HPDE6-E6E7 (cell line): ENCODE data around the gene NOL6.

ENCODE experiments used
- DNase-seq: peaks from one replicate; pipeline ENCODE4 v3.0.0; 2011; ENCODE audit warnings: missing footprints; ENCODE audit errors: extremely low spot score

NOL6 gene

GRCh38 chr9:33450621-33451146 is 23.0 kb downstream of the NOL6 start:
- no peak for DNase-seq

GRCh38 chr9:33449715-33450114 is 24.0 kb downstream of the NOL6 start:
- no peak for DNase-seq

- DNase-seq = no peak
These were observed 25.7 kb downstream of the NOL6 start for GRCh38 chr9:33447799-33448553.

GRCh38 chr9:33446946-33447798 is 26.6 kb downstream of the NOL6 start, which contains the start of gene AQP3:
TSS of gene AQP3 (minus strand) at chr9:33447593. CDS start at chr9:33447530, 63 bp downstream.
- no peak for DNase-seq

- no peak for DNase-seq
These were observed 27.3 kb downstream of the NOL6 start for GRCh38 chr9:33446240-33446945.

- DNase-seq = no peak
These were observed 28.1 kb downstream of the NOL6 start for GRCh38 chr9:33445389-33446239.

- no peak for DNase-seq
These were observed 30.1 kb downstream of the NOL6 start for GRCh38 chr9:33443464-33444154.

GRCh38 chr9:33443047-33443446 is 30.7 kb downstream of the NOL6 start:
- DNase-seq = no peak

- DNase-seq = no peak
These were observed 31.6 kb downstream of the NOL6 start for GRCh38 chr9:33442125-33442524.

GRCh38 chr9:33440609-33441008 is 33.1 kb downstream of the NOL6 start:
- no peak for DNase-seq

- no peak for DNase-seq
These were observed 33.5 kb downstream of the NOL6 start for GRCh38 chr9:33440204-33440603.

- no peak for DNase-seq
These were observed 34.0 kb downstream of the NOL6 start for GRCh38 chr9:33439731-33440130.

GRCh38 chr9:33438926-33439680 is 34.6 kb downstream of the NOL6 start:
- no peak for DNase-seq

GRCh38 chr9:33437898-33438297 is 35.8 kb downstream of the NOL6 start:
- no peak for DNase-seq

- no peak for DNase-seq
These were observed 36.5 kb downstream of the NOL6 start for GRCh38 chr9:33437205-33437604.

- DNase-seq = no peak
These were observed 37.3 kb downstream of the NOL6 start for GRCh38 chr9:33436445-33436844.

GRCh38 chr9:33435821-33436277 is 37.9 kb downstream of the NOL6 start:
- no peak for DNase-seq

GRCh38 chr9:33434317-33435105 is 39.2 kb downstream of the NOL6 start:
- no peak for DNase-seq

- DNase-seq = no peak
These were observed 39.9 kb downstream of the NOL6 start for GRCh38 chr9:33433871-33434270.
